ENCODE measurements around the gene NR1I3. TPM values are rescaled to one million over a fixed set of nuclear protein-coding genes. Genes with fewer than 3 reads are reported as not detected.

Gene NR1I3
- total and polyA plus RNA-seq, 9 donors, result not detected

DNA sequence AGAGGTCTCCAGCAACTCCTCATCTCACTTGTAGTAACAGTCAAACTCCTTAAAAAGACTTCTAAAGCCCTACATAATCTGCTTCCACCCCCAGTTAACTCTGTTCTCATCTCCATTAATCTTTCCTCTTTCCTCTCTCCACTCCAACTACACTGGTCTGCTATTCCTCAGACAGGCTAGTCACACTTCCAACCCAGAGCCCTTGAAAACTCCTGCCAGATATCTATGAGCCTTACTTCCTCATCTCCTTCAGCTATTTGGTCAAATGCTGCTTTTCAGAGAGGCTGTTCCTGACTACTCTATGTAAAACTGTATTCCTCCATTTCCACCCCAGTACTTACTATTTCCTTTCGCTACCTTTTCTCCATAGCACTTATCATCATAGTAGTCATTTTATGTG is 45.0 kb upstream of the NR1I3 start:
- H3K4me3 ChIP-seq, result no peak overlapping the region
- H3K4me1 ChIP-seq (ENCODE audit: insufficient read depth), result no peaks in the 10 kb centered on the region
- no peak overlapping the region for H3K27ac ChIP-seq
- 94 to 100% (median 97%) methylated on average over 1 of the region's 1 CpG for WGBS, 3 donors
- no peaks in the 10 kb centered on the region for H3K27me3 ChIP-seq
- H3K36me3 ChIP-seq, result no peaks in the 10 kb centered on the region
- intact Hi-C loops (cut with DNase I), result no loop called here
- no peak for DNase-seq
- no peak for TF ChIP-seq EP300 (IDR thresholded peaks at IDR 0.05)
- TF ChIP-seq, protein P1, sequence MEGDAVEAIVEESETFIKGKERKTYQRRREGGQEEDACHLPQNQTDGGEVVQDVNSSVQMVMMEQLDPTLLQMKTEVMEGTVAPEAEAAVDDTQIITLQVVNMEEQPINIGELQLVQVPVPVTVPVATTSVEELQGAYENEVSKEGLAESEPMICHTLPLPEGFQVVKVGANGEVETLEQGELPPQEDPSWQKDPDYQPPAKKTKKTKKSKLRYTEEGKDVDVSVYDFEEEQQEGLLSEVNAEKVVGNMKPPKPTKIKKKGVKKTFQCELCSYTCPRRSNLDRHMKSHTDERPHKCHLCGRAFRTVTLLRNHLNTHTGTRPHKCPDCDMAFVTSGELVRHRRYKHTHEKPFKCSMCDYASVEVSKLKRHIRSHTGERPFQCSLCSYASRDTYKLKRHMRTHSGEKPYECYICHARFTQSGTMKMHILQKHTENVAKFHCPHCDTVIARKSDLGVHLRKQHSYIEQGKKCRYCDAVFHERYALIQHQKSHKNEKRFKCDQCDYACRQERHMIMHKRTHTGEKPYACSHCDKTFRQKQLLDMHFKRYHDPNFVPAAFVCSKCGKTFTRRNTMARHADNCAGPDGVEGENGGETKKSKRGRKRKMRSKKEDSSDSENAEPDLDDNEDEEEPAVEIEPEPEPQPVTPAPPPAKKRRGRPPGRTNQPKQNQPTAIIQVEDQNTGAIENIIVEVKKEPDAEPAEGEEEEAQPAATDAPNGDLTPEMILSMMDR (IDR thresholded peaks at IDR 0.05), result no peak
- no peaks in the 10 kb centered on the region for H3K9me3 ChIP-seq

DNA sequence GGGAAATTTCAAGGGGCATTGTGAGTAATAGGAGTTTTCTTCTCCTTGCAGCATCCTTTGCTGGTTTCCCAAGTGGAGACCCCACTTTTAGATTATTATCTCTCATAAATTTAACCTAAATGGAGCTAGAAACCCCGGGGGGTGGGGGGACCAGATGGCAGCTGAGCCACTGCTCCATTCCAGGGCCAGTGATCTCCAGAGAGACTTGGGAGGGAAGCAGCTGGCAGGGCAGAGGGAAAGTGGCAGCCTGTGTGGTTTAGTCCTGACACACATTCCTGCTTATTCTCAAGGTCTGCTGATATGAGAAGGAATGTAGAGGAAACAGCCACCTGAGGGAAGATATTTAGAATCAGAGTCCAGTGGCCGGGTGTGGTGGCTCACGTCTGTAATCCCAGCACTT is 36.9 kb upstream of the NR1I3 start:
- no peak for DNase-seq
- intact Hi-C loops (cut with DNase I), result no loop called here
- TF ChIP-seq, protein P1 (IDR thresholded peaks at IDR 0.05), result no peak
- TF ChIP-seq POLR2A (IDR thresholded peaks at IDR 0.05), result no peak
- no peak for TF ChIP-seq EP300 (IDR thresholded peaks at IDR 0.05)
- Histone ChIP-seq H3K4me3 (no peak overlapping the region), H3K36me3 (no peaks in the 10 kb centered on the region), H3K27ac (no peak overlapping the region), H3K9me3 (no peaks in the 10 kb centered on the region), H3K4me1 (ENCODE audit: insufficient read depth) (no peaks in the 10 kb centered on the region), H3K27me3 (no peaks in the 10 kb centered on the region)
- WGBS, 3 donors, result 31 to 59% (median 39%) methylated on average over 3 of the region's 3 CpGs

DNA sequence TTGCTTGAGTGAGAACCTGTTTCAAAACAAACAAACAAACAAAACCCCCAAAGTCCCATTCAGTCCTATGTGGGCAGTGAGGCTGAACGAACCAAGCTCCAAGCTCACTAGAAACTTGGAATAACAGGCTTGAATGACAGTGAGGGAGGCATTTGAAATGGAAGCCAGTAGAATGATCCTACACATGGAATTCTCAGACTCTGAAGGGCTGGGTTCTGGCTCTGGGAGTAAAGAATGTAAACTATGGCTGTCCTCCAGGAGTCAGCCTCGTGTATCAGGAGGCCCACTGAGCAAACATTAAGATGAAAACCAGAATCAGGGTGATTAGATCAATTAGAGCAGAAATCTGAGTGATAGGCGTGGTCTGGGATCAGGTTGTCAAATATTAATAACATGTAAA is 35.4 kb upstream of the NR1I3 start:
- whole genome bisulfite sequencing, 3 donors, result 26 to 32% (median 28%) methylated on average over 3 of the region's 3 CpGs

DNA sequence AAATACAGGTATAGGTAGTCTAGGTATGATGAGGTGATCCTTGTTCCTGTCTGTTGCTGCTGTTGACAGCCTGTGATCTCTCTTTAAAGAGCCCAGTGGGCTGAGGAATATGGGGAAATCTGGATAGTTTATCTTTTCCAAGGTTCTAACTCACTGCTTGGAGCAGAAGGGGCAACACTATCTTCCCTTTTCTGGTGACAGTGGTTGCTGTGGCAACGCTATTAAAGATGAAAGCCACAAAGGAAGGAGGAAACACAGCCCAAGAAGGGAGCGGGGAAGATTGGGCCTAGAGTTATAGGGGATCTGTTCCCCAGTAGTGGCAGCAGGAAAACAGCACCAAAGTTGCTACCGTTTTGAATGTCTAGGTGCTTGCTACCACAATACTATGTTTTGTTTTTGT is 29.3 kb upstream of the NR1I3 start:
- Histone ChIP-seq H3K36me3 (no peaks in the 10 kb centered on the region), H3K27ac (peak overlapping the region; percentile 8 to 70), H3K4me3 (no peak overlapping the region), H3K4me1 (ENCODE audit: insufficient read depth) (peaks cover 24% of the 10 kb centered on the region), H3K27me3 (no peaks in the 10 kb centered on the region), H3K9me3 (no peaks in the 10 kb centered on the region)
- no peak for TF ChIP-seq EP300 (IDR thresholded peaks at IDR 0.05)
- TF ChIP-seq POLR2A (IDR thresholded peaks at IDR 0.05), result no peak
- intact Hi-C loops (cut with DNase I), result no loop called here
- 42 to 53% (median 42%) methylated on average over 3 of the region's 3 CpGs for WGBS, 3 donors
- peak in 2 of 5 donors; percentile 9 to 35 for DNase-seq

More for the DNA sequence above, 35.4 kb upstream of the NR1I3 start:
- H3K36me3 ChIP-seq, result no peaks in the 10 kb centered on the region
- no peaks in the 10 kb centered on the region for H3K4me1 ChIP-seq (ENCODE audit: insufficient read depth)
- TF ChIP-seq EP300 (IDR thresholded peaks at IDR 0.05), result no peak
- TF ChIP-seq, protein P1 (IDR thresholded peaks at IDR 0.05), result no peak
- no peak for TF ChIP-seq POLR2A (IDR thresholded peaks at IDR 0.05)
- no peaks in the 10 kb centered on the region for H3K27me3 ChIP-seq
- H3K9me3 ChIP-seq, result no peaks in the 10 kb centered on the region
- intact Hi-C loops (cut with DNase I), result no loop called here
- DNase-seq, result no peak
- no peak overlapping the region for H3K27ac ChIP-seq
- no peak overlapping the region for H3K4me3 ChIP-seq

DNA sequence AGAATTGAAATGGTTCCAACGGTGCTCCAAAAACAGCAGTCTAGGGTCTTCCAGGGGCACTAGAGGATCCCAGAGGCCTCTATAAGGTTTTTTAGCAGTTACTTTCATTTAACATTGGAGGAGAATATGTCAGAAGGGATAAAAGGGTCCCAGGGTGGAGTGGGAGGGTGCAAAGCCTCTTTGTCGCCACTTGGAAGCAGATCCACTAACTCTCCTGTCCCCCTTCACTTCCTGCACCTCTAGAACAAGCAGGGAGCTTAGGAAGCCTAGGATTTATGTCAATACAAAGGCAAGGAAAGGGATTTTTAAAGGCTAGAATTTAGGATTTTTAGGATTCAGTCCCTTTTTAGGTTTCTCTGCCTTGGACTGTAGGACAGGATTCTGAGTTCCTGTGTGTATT is 28.8 kb upstream of the NR1I3 start:
- Histone ChIP-seq H3K27ac (peak overlapping the region in 1 of 2 donors; percentile 70), H3K4me1 (ENCODE audit: insufficient read depth) (peaks cover 24% of the 10 kb centered on the region), H3K4me3 (no peak overlapping the region), H3K9me3 (no peaks in the 10 kb centered on the region), H3K36me3 (no peaks in the 10 kb centered on the region), H3K27me3 (no peaks in the 10 kb centered on the region)
- TF ChIP-seq EP300 (IDR thresholded peaks at IDR 0.05) (no peak), POLR2A (IDR thresholded peaks at IDR 0.05) (no peak)
- TF ChIP-seq, protein P1 (IDR thresholded peaks at IDR 0.05), result no peak
- intact Hi-C loops (cut with DNase I), result no loop called here
- peak in 1 of 5 donors; percentile 17 for DNase-seq
- WGBS, 3 donors, result 10 to 24% (median 12%) methylated on average over 2 of the region's 2 CpGs

Data from ovary (tissue), 9 donors.